NCI-H748 (cell line): ENCODE measurements around the gene SARS2.
A peak's percentile ranks its signal among the peaks of the same experiment; 100 is the strongest.
"Not testable (repeated sequence)": the region's sequence is repeated elsewhere in the genome, so short reads cannot be mapped to it uniquely, and the experiment has no call there.

Experiments used
- DNase-seq: peaks from one replicate; lab custom pipeline; 2025; ENCODE audit not compliant: unreplicated experiment; lab: John Stamatoyannopoulos, UW

Gene SARS2

DNA sequence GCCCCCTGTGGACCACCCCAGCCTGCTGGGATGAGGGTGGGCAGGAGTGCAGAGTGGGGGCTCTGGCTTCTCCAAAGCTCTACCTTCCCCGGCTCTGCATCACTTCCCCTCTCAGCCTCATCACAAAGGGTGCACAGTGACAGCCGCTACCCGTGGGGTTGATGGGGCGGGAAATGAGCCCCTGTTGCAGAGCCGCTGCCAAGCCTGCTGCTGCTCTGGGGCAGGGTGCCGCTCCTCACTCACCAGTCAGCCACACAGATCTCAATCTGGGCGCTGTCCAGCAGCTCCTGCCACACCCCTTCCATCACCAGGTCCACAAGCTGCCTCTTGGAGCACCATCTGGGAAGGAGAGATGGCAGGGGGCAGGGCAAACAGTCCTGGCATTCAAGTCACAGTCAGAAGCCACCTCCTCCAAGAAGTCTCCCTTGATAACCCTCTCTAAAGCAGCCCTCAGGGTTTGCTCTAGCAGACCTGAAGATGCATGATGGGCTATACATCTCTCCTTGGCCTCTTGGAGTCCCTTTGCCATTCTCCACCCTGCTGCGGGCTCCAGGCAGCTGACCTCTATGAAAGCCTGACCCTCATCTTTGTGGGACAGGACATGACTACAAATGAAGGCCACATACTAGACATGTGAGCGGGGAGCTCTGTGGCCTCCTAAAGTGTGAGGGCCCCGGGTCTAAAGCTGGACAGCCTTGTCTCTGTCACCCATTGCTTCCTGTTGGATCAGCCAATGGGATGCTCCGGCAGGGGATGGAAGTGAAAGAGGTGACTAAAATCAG is 15.9 kb upstream of the SARS2 start:
- DNase-seq, result no peak

DNA sequence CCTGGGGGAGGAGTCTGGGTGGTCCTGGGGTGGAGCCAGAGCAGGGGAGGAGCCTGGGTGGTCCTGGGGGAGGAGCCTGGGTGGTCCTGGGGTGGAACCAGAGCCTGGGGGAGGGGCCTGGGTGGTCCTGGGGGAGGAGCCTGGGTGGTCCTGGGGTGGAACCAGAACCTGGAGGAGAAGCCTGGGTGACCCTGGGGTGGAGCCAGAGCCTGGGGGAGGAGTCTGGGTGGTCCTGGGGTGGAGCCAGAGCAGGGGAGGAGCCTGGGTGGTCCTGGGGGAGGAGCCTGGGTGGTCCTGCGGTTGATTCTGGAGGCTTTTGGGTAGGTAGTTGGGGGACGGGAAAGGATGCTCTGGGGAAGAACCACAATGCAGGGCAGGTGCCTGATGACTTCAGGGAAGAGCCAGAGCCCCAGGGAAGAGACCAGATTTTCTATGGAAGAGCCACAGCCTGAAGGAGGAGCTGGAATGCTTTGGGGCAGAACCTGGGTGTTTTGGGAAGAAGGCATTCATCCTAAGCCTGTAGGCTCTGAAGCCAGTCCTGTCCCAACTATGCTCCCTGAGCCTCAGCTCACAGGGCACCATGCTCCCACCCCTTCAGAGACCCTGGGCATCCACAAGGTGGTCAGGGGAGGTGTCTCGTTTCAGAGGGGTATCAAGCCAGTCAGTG is 15.1 kb upstream of the SARS2 start:
- DNase-seq, result no peak

DNA sequence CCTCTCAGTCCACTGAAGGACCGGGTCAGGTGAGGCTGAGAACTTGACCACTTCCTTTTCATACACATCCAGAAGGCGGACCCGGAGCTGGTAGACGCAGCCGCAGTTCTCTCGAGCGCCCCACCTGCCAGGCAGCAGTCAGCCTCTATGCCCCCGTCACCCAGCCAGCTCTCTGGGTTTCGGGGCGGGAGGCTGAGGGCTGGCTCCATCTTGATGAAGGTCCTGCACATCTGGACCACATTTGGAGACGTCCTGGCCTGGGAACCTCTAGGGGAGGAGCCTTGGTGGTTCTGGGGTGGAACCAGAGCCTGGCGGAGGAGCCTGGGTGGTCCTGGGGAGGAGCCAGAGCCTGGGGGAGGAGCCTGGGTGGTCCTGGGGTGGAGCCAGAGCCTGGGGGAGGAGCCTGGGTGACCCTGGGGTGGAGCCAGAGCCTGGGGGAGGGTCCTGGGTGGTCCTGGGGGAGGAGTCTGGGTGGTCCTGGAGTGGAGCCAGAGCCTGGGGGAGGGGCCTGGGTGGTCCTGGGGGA is 14.5 kb upstream of the SARS2 start:
- DNase-seq, result peak; percentile 71

DNA sequence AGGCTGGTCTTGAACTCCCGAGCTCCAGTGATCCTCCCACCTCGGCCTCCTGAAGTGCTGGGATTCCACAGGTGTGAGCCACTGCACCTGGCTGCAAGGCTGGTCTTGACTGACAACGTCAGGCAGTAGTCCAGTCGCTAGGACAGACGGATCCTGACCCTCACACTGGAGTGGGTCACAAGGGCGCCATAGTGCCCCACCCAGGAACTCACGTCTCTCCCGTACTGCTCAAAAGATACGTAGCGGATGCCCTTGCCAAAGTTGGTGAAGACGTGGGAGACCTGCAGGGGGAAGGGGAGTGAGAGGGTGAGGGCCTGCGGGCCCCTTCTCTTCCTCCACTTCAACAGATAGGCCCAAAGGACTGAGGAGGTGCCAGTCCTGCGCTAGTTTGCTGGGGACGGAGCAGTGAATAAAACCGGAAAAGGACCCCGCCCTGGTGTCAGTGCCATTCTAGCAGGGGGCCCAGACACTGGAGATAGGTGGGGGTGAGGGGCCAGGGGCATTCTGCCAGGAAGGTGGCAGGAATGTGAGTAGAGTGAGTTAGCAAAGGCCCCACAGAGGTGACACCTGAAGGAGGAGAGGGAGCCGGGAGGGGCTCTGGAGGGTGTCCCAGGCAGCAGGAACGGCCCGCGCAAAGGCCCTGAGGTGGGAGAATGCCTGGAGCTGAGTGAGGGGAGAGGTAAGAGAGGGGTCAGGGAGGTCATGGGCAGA is 12.1 kb upstream of the SARS2 start:
- DNase-seq, result no peak

DNA sequence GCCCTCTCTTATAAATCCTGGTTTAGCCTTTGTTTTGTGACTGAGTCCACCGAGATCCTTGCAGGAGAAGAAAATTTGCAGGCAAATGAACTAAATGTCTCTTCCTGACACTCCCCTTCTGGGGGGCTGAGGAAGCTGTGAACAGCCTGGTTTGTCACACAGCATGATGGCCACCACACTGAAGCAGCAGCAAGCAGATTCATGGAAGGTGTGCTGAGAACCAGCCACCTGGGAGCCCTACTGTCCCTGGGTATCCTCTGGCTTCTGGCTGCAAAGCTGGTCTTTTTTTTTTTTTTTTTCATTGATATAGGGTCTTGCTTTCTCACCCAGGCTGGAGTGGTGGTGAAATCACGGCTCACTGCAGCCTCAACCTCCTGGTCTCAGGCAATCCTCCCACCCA is 11.4 kb upstream of the SARS2 start:
- DNase-seq, result no peak

DNA sequence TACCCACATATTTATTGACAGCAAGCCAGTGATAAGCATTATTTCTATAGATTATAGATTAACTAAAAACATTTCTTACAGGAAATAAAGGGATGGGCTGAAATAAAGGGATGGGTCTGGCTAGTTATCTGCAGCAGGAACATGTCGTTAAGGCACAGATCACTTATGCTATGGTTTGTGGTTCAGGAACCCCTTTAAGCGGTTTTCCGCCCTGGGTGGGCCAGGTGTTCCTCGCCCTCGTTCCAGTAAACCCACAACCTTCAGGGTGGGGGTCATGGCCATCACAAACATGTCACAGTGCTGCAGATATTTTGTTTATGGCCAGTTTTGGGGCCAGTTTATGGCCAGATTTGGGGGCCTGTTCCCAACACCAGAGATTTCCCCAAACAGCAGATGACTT is 10.9 kb upstream of the SARS2 start:
- DNase-seq, result not testable (repeated sequence)

DNA sequence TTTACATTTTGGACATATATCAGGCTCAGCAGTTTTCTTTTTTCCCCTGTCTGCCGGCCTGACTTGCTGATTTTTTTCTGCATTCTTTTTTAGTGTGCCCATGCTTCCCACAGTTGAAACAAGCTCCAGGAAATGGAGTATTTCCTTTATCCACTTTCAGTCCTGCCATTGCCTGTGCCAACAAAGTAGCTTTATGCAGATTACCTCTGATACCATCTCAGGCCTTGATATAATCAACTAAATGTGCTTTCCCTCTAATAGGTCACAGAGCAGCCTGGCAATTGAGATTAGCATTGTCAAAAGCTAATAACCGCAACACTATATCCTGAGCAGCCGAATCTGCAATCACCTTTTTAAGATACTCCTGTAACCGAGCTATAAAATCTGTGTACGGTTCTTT is 9.4 kb upstream of the SARS2 start:
- DNase-seq, result no peak

DNA sequence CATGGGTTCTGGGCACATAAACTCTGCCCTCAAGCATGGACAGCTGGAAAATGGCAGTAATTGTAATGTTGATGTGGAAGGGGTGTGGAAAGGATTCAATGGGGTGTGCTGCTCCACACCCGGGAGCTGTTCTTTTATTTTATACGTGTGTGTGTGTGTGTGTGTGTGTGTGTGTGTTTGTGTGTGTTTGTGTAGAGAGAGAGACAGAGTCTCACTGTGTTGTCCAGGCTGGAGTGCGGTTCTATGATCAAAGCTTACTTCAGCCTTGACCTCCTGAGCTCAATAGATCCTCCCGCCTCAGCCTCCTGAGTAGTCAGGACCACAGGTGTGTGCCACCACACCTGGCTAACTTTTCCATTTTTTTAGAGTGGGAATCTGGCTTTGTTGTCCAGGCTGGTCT is 3.0 kb upstream of the SARS2 start:
- no peak for DNase-seq

DNA sequence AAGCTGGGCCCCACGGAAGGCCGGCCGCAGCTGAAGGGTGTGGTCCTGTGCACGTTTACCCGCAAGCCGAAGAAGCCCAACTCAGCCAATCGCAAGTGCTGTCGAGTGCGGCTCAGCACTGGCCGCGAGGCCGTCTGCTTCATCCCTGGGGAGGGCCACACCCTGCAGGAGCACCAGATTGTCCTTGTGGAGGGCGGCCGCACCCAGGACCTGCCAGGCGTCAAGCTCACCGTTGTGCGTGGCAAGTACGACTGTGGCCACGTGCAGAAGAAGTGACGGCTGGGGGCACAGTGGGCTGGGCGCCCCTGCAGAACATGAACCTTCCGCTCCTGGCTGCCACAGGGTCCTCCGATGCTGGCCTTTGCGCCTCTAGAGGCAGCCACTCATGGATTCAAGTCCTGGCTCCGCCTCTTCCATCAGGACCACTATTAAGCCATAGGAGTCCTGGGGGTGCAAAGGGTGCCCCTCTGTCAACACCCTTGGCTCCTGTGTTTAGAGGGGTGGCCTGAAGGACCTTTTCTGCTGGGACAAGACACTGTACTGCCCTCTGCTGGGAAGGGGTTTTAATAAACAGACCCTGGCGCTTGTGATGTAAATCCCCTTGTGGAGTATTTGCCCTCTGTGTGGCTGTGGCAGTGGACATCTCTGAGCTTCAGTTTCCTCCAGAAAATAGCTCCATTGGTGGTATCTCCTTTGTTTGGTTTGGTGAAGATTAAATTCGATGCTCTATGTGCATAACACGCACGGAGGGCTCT is 2.0 kb upstream of the SARS2 start:
- peak; percentile 36 for DNase-seq

DNA sequence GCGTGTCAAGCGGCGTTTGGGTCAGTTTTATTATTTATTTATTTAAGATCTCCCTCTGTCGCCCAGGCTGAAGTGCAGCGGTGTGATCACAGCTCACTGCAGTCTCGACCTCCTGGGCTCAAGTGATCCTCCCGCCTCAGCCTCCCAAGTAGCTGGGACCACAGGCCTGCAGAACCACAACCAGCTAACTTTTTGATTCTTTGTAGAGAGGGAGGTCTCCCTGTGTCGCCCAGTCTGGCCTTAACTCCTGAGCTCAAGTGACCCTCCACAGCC is 894 bp upstream of the SARS2 start:
- no peak for DNase-seq

DNA sequence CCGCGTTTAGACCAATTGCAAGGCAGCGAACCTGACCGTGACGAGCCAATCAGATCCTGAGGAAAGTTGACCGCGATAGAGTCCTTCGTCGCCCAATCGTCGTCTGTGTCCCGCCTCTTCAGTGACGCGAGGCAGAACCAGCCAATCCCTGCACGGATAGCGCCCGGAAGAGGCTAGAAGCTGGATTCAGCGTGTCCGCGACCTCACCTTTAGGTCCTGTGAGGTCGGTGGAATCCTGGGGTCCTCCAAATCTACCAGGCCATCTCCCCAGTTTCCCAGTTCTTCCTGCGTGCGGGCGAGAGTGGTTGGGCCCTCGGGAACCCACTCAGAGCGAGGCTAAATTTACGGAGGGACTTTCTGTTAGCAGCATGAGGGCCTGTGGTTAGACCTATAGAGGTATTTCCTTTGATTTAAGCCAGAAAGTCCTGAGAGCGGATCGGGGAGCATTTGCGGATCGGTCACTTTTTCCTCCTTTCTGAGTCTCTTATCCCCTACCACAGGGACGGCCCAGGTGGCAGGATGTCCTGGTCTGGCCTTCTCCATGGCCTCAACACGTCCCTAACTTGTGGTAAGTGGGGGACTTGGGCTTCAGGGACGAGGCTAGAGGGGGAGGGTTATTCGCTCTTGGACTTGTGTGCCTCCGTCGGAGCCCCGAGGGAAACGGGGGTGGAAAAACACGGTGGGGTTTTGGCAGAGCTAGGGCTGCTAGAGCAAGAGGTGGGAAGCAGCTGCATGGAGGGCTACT is 385 bp upstream of the SARS2 start, which contains the start of gene MRPS12:
Gene MRPS12 (plus strand): TSS at position 169 of the 745 bp plus-strand sequence. CDS start 351 bp downstream, at position 520.
- DNase-seq, result peak; percentile 100

DNA sequence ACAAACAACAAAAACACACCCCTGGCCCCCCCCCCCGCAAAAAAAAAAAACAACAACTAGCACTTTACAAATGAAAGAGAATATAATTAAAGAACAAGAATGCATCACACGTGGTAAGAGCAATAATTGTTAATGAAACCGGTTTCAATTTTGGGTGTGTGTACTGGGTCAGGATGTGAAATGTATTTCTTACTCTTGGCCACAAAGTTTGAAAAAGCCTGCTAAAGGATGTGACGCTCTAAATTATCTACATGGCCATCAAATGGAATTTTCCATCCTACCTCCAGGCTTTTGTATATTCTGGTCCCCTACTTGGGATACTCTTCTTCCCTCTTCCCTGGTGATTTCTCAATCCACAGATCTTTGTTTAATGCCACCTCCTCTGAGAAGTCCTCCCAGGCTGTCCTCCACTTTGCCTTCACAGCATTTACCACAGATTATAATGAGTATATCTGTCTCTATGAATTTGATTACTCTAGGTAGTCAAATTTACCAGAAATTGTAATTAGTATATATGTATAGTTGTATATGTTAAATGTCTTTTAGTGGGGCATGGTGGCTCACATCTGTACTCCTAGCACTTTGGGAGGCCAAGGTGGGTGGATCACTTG is 2.1 kb downstream of the SARS2 start:
- DNase-seq, result no peak

DNA sequence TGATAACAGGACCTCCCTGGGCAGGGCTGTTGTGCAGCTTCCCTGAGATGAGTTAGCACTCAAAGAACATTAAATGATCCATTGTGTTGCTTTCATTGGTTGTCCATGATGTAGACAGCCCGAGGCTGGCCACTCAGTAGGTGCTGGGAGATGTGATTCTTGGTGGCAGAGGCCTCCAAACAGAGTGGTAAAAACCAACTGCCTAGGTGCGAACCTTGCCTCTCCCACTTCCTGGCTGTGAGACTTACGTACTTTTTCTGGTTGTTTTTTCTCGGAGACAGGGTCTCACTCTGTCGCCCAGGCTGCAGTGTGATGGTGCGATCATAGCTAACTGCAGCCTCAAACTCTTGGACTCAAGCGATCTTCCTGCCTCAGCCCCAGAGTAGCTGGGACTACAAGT is 6.2 kb downstream of the SARS2 start:
- DNase-seq, result no peak

DNA sequence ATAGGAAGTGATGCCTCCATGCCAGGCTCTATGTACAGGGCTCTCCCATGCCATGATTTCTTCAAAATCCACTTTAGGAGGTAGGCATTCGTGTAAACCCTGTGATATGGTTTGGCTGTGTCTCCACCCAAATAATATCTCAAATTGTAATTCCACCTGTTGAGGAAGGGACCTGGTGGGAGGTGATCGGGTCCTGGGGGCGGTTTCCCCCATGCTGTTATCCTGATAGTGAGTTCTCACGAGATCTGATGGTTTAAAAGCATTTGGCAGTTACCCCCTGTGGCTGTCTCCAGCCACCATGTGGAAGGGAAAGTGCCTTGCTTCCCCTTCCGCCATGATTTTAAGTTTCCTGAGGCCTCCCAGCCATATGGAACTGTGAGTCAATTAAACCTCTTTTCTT is 8.1 kb downstream of the SARS2 start:
- no peak for DNase-seq

DNA sequence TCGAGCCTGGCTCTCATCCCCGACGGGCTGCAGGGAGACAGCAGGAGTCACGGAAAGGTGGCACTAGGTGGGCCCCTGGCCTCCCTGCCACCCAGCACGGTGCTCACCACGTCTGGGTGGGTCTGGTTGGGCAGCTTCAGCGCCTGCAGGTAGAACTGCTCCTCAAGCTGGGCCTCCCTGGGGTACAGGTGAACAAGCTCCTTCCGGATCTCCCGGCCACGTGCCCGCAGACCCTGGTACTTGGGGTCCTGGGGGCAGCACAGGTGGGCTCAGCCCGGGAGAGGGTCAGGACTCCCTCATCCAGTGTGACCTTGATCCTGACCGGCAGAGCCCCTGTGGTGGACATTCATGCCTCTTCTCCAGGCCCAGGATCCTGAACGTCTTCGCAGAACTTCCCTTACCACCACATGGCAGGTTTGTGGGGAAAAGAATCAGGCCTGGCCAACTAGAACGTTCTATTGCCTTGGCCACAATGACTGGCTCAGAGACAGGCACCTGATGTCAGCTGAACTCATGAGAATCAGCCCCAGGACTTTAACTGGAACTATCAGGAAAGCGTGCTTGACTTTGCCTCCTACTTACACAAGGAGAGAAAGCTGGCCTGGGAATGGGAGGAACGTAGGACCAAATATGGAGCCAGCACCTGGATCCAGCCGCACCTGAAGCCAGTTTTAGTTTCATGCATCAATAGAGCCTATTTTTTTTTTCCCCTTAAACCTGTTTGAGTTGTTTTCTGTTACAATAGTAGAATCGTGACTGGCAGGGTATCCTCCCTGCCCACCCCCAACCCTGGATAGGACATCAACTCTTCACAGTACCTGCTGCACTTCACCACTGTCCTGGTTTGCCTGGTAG is 8.9 kb downstream of the SARS2 start:
- DNase-seq, result no peak

DNA sequence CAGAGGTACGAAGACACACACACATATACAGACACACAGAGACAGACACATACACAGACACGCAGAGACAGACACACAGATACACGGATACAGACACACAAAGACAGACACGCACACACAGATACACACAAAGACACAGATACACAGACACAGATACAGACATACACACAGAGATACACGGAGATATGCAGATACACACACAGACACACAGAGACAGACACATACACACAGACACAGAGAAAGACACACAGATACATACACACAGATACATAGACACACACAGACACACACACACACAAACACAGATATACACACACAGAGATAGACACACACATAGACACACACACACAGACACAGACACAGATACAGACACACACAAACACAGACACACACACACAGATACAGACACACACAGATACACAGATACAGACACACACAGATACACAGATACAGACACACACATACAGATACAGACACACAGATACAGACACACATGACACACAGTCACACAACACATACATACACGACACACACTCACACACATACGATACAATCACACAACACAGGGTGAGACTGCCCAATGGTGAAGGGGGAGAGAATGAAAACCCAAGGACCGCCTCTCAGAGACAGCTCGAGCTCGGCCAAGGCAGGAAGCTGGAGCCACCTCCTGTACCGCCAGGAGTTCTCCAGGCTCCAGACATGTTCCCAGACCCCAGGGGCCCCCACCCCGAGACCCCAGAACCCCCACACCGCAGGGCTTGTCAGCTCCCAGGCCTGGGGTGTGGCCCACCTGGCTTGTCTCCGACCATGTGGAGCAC is 9.8 kb downstream of the SARS2 start:
- DNase-seq, result no peak

DNA sequence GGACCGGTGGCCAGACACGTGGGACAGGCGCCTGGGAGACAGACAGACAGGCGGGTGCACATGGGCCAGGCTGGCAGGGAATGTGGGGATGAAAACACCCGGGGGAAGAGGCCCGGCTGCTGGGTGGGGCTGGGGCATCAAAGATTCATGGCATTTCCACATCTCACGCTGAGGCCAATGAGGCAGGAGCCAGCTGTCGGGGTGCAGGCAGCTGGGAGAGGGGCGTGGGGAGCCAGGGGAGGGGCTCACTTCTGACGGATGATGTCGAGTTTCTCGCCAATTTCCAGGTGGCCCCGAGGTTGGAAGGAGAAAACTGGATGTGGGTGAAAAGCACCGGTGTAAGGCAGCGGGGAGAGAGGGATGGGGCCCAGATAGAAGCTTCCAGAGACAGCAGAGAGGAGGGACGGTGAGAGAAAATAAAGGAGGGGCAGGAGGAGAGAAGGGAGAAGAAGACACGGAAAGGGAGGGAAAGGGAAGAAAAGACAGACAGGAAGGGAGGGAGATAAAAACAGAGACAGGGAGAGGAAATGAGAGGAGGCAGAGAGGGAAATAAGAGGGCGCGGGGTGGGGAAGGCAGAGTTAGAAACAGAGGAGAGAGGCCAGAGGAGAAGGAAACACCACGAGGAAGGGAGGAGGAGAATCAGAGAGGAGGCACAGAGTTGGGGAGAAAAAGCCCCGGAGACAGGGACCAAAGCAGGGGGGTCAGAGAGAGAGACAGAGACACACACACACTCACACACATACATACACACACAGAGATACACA is 10.5 kb downstream of the SARS2 start:
- DNase-seq, result no peak

DNA sequence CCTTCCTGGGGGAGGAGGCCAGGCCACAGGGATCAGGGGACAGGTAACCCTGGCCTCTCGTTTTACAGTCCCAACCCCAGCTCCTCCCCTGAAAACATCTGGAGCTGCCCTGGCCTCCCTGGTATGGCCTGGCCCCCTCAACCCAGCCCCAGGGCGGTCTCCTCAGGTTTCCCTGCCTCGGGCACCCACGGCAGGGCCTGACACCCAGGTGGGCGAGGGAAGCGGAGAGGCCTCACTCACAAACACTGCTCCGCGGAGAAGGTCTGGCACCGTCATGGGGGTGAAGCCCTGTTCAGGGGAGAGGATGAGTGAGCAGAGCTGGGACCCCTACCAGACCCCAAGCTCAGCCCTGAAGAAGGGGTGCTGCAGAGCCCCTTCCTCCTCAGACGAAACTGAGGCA is 12.0 kb downstream of the SARS2 start:
- no peak for DNase-seq
